GM04503 (cell line): Measurements from ENCODE around the gene LRMDA.

Experiments used
- DNase-seq: peaks from one replicate; pipeline ENCODE4 v3.0.0-alpha.2; 2012; ENCODE audit warnings: low read depth

LRMDA gene

GRCh38 chr10:75672111-75672671, 240.8 kb downstream of the LRMDA start:
- no peak for DNase-seq

- DNase-seq: no peak
Observed at GRCh38 chr10:75672842-75673241, 241.4 kb downstream of the LRMDA start.

- DNase-seq: no peak
Observed at GRCh38 chr10:75677541-75677940, 246.1 kb downstream of the LRMDA start.

- no peak for DNase-seq
Observed at GRCh38 chr10:75678527-75678926, 247.1 kb downstream of the LRMDA start.

GRCh38 chr10:75679536-75679935, 248.1 kb downstream of the LRMDA start:
- DNase-seq: no peak

- no peak for DNase-seq
Observed at GRCh38 chr10:75681334-75681733, 249.9 kb downstream of the LRMDA start.

- no peak for DNase-seq
Observed at GRCh38 chr10:75682649-75683557, 251.5 kb downstream of the LRMDA start.

GRCh38 chr10:75685187-75685586, 253.8 kb downstream of the LRMDA start:
- DNase-seq: no peak

GRCh38 chr10:75688506-75689300, 257.3 kb downstream of the LRMDA start:
- no peak for DNase-seq

GRCh38 chr10:75693489-75693888, 262.1 kb downstream of the LRMDA start:
- no peak for DNase-seq

- no peak for DNase-seq
Observed at GRCh38 chr10:75694269-75694668, 262.8 kb downstream of the LRMDA start.

GRCh38 chr10:75694790-75695189, 263.4 kb downstream of the LRMDA start:
- no peak for DNase-seq

GRCh38 chr10:75695994-75696393, 264.6 kb downstream of the LRMDA start:
- no peak for DNase-seq

- no peak for DNase-seq
Observed at GRCh38 chr10:75696536-75696935, 265.1 kb downstream of the LRMDA start.

- DNase-seq: no peak
Observed at GRCh38 chr10:75703191-75703854, 271.9 kb downstream of the LRMDA start.

- DNase-seq: no peak
Observed at GRCh38 chr10:75705426-75705825, 274.0 kb downstream of the LRMDA start.

- DNase-seq: no peak
Observed at GRCh38 chr10:75707080-75707840, 275.8 kb downstream of the LRMDA start.

- no peak for DNase-seq
Observed at GRCh38 chr10:75708060-75708459, 276.6 kb downstream of the LRMDA start.

- DNase-seq: no peak
Observed at GRCh38 chr10:75709245-75709644, 277.8 kb downstream of the LRMDA start.

- no peak for DNase-seq
Observed at GRCh38 chr10:75709811-75710210, 278.4 kb downstream of the LRMDA start.

- no peak for DNase-seq
Observed at GRCh38 chr10:75712242-75712880, 280.9 kb downstream of the LRMDA start.
